Naive thymus-derived CD4-positive, alpha-beta T cell (primary cell): Measurements from ENCODE around the gene SERPINB13. TPM values are rescaled to one million over a fixed set of nuclear protein-coding genes. Genes with fewer than 3 reads are reported as not detected.
"Not testable (repeated sequence)": the region's sequence is repeated elsewhere in the genome, so short reads cannot be mapped to it uniquely, and the experiment has no call there.

Source experiments
- ATAC-seq: fragments of 150-1000 bp; cut with Tn5 transposase; 2 replicates; pipeline ENCODE4 v1.10.0; 2021; ENCODE audit warnings: mild to moderate bottlenecking, moderate library complexity
- CTCF ChIA-PET: fragments of 350-600 bp; sonication (Branson Sonifier 250); formaldehyde crosslinking; loops from one replicate; lab custom pipeline; 2021; ENCODE audit warnings: antibody characterized with exemption; lab: Charles Lee
- POLR2A ChIA-PET: fragments of 350-600 bp; sonication (Branson Sonifier 250); formaldehyde crosslinking; loops from one replicate; lab custom pipeline; 2021; ENCODE audit warnings: antibody characterized with exemption, inconsistent platforms; lab: Charles Lee
- DNase-seq, 9 donors: peaks; one replicate each; pipeline versions ENCODE4 v3.0.0 to v3.0.0-alpha.2; 2020 to 2022; ENCODE audit warnings: mixed read lengths in 1 of 9
- H3K27ac ChIP-seq: one replicate; pipeline ENCODE4 v1.7.0; 2013; ENCODE audit warnings: mild to moderate bottlenecking, low read depth, low read length, moderate library complexity
- H3K27me3 ChIP-seq, 2 donors: one replicate each; pipeline ENCODE4 v1.7.0; 2013; ENCODE audit warnings: low read length in 2 of 2, mild to moderate bottlenecking in 2 of 2, moderate library complexity in 2 of 2; ENCODE audit not compliant: control insufficient read depth in 2 of 2, insufficient read depth in 2 of 2
- H3K36me3 ChIP-seq, 3 experiments: 1 replicate in 2 of 3; 2 replicates in 1 of 3; pipeline ENCODE4 v1.7.0; 2013; ENCODE audit warnings: low read length in 3 of 3, mild to moderate bottlenecking in 3 of 3, moderate library complexity in 1 of 3; ENCODE audit not compliant: insufficient read depth in 3 of 3, control insufficient read depth in 2 of 3
- H3K4me1 ChIP-seq, 2 donors: one replicate each; pipeline ENCODE4 v1.7.0; 2013; ENCODE audit warnings: low read length in 2 of 2, mild to moderate bottlenecking in 2 of 2, moderate library complexity in 1 of 2; ENCODE audit not compliant: control insufficient read depth in 2 of 2, insufficient read depth in 2 of 2
- H3K4me3 ChIP-seq: 2 replicates; pipeline ENCODE4 v1.7.0; 2013; ENCODE audit warnings: mild to moderate bottlenecking, low read length
- H3K9me3 ChIP-seq, 3 experiments: 1 replicate in 2 of 3; 2 replicates in 1 of 3; pipeline ENCODE4 v1.7.0; 2013; ENCODE audit warnings: low read length in 3 of 3; ENCODE audit not compliant: control insufficient read depth in 2 of 3
- H3K27ac Mint-ChIP-seq, 9 donors: one replicate each; pipeline ENCODE4 v1.8.0; 2020 to 2022; ENCODE audit warnings: mixed read lengths in 9 of 9, mild to moderate bottlenecking in 8 of 9, moderate library complexity in 5 of 9, inconsistent platforms in 2 of 9
- H3K27me3 Mint-ChIP-seq, 5 donors: one replicate each; pipeline ENCODE4 v1.8.0; 2021 to 2022; ENCODE audit warnings: mixed read lengths in 5 of 5, mild to moderate bottlenecking in 1 of 5
- H3K36me3 Mint-ChIP-seq, 5 donors: one replicate each; pipeline ENCODE4 v1.8.0; 2020 to 2022; ENCODE audit warnings: mixed read lengths in 5 of 5, mild to moderate bottlenecking in 3 of 5, inconsistent platforms in 1 of 5
- H3K4me1 Mint-ChIP-seq, 7 donors: one replicate each; pipeline ENCODE4 v1.8.0; 2020 to 2022; ENCODE audit warnings: mixed read lengths in 7 of 7, mild to moderate bottlenecking in 3 of 7, inconsistent platforms in 1 of 7
- H3K4me3 Mint-ChIP-seq, 10 donors: one replicate each; pipeline ENCODE4 v1.8.0; 2020 to 2022; ENCODE audit warnings: mild to moderate bottlenecking in 10 of 10, mixed read lengths in 10 of 10, moderate library complexity in 6 of 10, inconsistent platforms in 2 of 10
- H3K9me3 Mint-ChIP-seq, 11 donors: one replicate each; pipeline ENCODE4 v1.8.0; 2020 to 2022; ENCODE audit warnings: mixed read lengths in 11 of 11, mild to moderate bottlenecking in 4 of 11, inconsistent platforms in 1 of 11, moderate library complexity in 1 of 11
- intact Hi-C, 2 donors: fragments of 100-400 bp; cut with micrococcal nuclease; formaldehyde crosslinking; loops; one replicate each; pipeline ENCODE4 v1.15.1; 2023
- polyA plus RNA-seq, 2 donors: library from polyadenylated mRNA; unstranded; fragments of 300-500 nt; fragmentation: Illumina TruSeq; gene quantifications; one replicate each; pipeline ENCODE4 v1.2.3, GENCODE V29; 2021
- total RNA-seq, 6 experiments: library from RNA in 5 of 6; stranded (reverse) in 5 of 6; gene quantifications; 1 replicate in 5 of 6; 2 replicates in 1 of 6; pipeline ENCODE4 v1.2.3 and lab custom pipeline; 2021 to 2026

The SERPINB13 gene
- total and polyA plus RNA-seq, 7 experiments from 2014 or later: not detected

GRCh38 chr18:63642668-63643356 lies 55.7 kb downstream of the SERPINB13 start:
- H3K27me3 ChIP-seq, CTCF ChIA-PET, H3K36me3 ChIP-seq, H3K9me3 ChIP-seq, H3K4me1 Mint-ChIP-seq, H3K27ac Mint-ChIP-seq, DNase-seq, H3K36me3 Mint-ChIP-seq, H3K4me1 ChIP-seq, H3K27ac ChIP-seq, H3K4me3 Mint-ChIP-seq, intact Hi-C loops, ATAC-seq, H3K4me3 ChIP-seq, H3K9me3 Mint-ChIP-seq: not testable (repeated sequence)
- peaks cover 0 to 14% (median 6%) of the 10 kb centered on the region in 5 donors for H3K27me3 Mint-ChIP-seq
- POLR2A ChIA-PET: interaction anchor here (0.6 kb wide), 1 partner anchor 299 kb away, joined by 3 read pairs; no protein-coding TSS in a partner anchor

GRCh38 chr18:63644142-63644541 lies 57.0 kb downstream of the SERPINB13 start, which contains the start of gene SERPINB4:
TSS of gene SERPINB4 (minus strand) at chr18:63644256. CDS start at chr18:63643577, 679 bp downstream.
- ATAC-seq, intact Hi-C loops, H3K4me1 Mint-ChIP-seq, H3K27me3 ChIP-seq, DNase-seq, H3K36me3 ChIP-seq, H3K27ac Mint-ChIP-seq, POLR2A ChIA-PET, H3K4me3 Mint-ChIP-seq, CTCF ChIA-PET, H3K9me3 Mint-ChIP-seq, H3K36me3 Mint-ChIP-seq, H3K4me3 ChIP-seq, H3K4me1 ChIP-seq, H3K27ac ChIP-seq, H3K9me3 ChIP-seq: not testable (repeated sequence)
- H3K27me3 Mint-ChIP-seq: peaks cover 0 to 18% (median 6%) of the 10 kb centered on the region in 5 donors

- H3K36me3 Mint-ChIP-seq, CTCF ChIA-PET: not testable (repeated sequence)
Measured at GRCh38 chr18:63644694-63645093, 57.6 kb downstream of the SERPINB13 start.

GRCh38 chr18:63646936-63647335 lies 59.8 kb downstream of the SERPINB13 start:
- Histone ChIP-seq H3K27ac (no peak overlapping the region), H3K9me3 (no peaks in the 10 kb centered on the region), H3K36me3 (no peaks in the 10 kb centered on the region), H3K27me3 (no peaks in the 10 kb centered on the region), H3K4me1 (no peaks in the 10 kb centered on the region), H3K4me3 (no peak overlapping the region)
- ChIA-PET POLR2A (no interaction called here), CTCF (no interaction called here)
- no peaks in the 10 kb centered on the region for H3K36me3 Mint-ChIP-seq
- no peak for ATAC-seq
- peaks cover 0 to 18% (median 8%) of the 10 kb centered on the region in 5 donors for H3K27me3 Mint-ChIP-seq
- no peaks in the 10 kb centered on the region for H3K9me3 Mint-ChIP-seq
- intact Hi-C loops: no loop called here
- H3K4me1 Mint-ChIP-seq: no peaks in the 10 kb centered on the region
- no peak overlapping the region for H3K4me3 Mint-ChIP-seq
- DNase-seq: no peak
- no peak overlapping the region for H3K27ac Mint-ChIP-seq

More at GRCh38 chr18:63644694-63645093, 57.6 kb downstream of the SERPINB13 start:
- H3K4me1 Mint-ChIP-seq, H3K36me3 ChIP-seq, H3K4me3 Mint-ChIP-seq, H3K9me3 Mint-ChIP-seq, DNase-seq, POLR2A ChIA-PET, H3K27ac ChIP-seq, ATAC-seq, H3K4me1 ChIP-seq, intact Hi-C loops, H3K4me3 ChIP-seq, H3K9me3 ChIP-seq, H3K27me3 ChIP-seq, H3K27ac Mint-ChIP-seq: not testable (repeated sequence)
- H3K27me3 Mint-ChIP-seq: peaks cover 0 to 18% (median 6%) of the 10 kb centered on the region in 5 donors

- H3K36me3 Mint-ChIP-seq: no peaks in the 10 kb centered on the region
- ATAC-seq: no peak
- H3K27me3 Mint-ChIP-seq: peaks cover 0 to 18% (median 8%) of the 10 kb centered on the region in 5 donors
- Histone ChIP-seq H3K27me3 (no peaks in the 10 kb centered on the region), H3K36me3 (no peaks in the 10 kb centered on the region), H3K4me1 (no peaks in the 10 kb centered on the region), H3K4me3 (no peak overlapping the region), H3K9me3 (no peaks in the 10 kb centered on the region), H3K27ac (no peak overlapping the region)
- intact Hi-C loops: no loop called here
- DNase-seq: no peak
- no peak overlapping the region for H3K4me3 Mint-ChIP-seq
- H3K27ac Mint-ChIP-seq: no peak overlapping the region
- POLR2A ChIA-PET: no interaction called here
- no peaks in the 10 kb centered on the region for H3K9me3 Mint-ChIP-seq
- CTCF ChIA-PET: no interaction called here
- no peaks in the 10 kb centered on the region for H3K4me1 Mint-ChIP-seq
Measured at GRCh38 chr18:63648241-63648640, 61.1 kb downstream of the SERPINB13 start.

Other genes with a start within 250 kb of the SERPINB13 start
- gene KDSR, start 220.1 kb upstream of the SERPINB13 start, total RNA-seq: 10 to 100 TPM; 24.4 to 57.9 (median 46.9) TPM
- 10 to 100 TPM; 58.3 to 62.4 TPM for gene KDSR, start 220.1 kb upstream of the SERPINB13 start, polyA plus RNA-seq
- 10 to 100 TPM; 48.2 to 84.6 (median 74.9) TPM for gene VPS4B, start 164.9 kb upstream of the SERPINB13 start, total RNA-seq
- gene VPS4B, start 164.9 kb upstream of the SERPINB13 start, polyA plus RNA-seq: 10 to 100 TPM; 47.4 to 49.5 TPM
- gene SERPINB5, start 110.4 kb upstream of the SERPINB13 start, total RNA-seq: not detected
- gene SERPINB5, start 110.4 kb upstream of the SERPINB13 start, polyA plus RNA-seq: not detected
- not detected for gene SERPINB12, start 45.0 kb upstream of the SERPINB13 start, total RNA-seq
- not detected for gene SERPINB12, start 45.0 kb upstream of the SERPINB13 start, polyA plus RNA-seq
- not detected for gene SERPINB4, start 56.9 kb downstream of the SERPINB13 start, total RNA-seq
- not detected for gene SERPINB4, start 56.9 kb downstream of the SERPINB13 start, polyA plus RNA-seq
- gene SERPINB3, start 74.5 kb downstream of the SERPINB13 start, total RNA-seq: not detected
- gene SERPINB3, start 74.5 kb downstream of the SERPINB13 start, polyA plus RNA-seq: not detected
- not detected for gene SERPINB11, start 115.6 kb downstream of the SERPINB13 start, total RNA-seq
- gene SERPINB11, start 115.6 kb downstream of the SERPINB13 start, polyA plus RNA-seq: not detected
- gene SERPINB7, start 188.1 kb downstream of the SERPINB13 start, total RNA-seq: not detected
- not detected for gene SERPINB7, start 188.1 kb downstream of the SERPINB13 start, polyA plus RNA-seq